ENCODE measurements around the gene ATG9A.

Gene ATG9A

DNA sequence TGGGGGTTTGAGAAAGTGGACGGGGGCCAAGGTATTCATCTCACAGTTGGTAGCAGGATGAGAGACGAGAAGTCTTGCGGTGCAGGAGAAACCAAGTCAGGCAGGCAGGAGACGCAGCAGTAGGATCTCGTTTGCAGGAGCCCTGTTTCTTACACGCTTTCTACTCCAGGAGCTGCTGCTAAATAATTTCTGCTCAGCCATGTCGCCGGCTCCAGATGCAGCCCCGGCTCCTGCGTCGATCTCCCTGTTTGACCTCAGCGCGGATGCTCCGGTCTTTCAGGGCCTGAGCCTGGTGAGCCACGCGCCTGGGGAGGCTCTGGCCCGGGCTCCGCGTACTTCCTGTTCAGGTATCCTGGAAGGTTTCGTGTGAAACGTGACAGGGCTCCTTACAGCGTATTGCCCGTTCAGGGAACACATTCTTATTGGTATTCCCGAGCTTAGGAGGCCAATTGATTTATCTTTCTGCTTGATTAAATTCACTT lies 664 bp upstream of the ATG9A start:
- TF ChIP-seq, protein P1, sequence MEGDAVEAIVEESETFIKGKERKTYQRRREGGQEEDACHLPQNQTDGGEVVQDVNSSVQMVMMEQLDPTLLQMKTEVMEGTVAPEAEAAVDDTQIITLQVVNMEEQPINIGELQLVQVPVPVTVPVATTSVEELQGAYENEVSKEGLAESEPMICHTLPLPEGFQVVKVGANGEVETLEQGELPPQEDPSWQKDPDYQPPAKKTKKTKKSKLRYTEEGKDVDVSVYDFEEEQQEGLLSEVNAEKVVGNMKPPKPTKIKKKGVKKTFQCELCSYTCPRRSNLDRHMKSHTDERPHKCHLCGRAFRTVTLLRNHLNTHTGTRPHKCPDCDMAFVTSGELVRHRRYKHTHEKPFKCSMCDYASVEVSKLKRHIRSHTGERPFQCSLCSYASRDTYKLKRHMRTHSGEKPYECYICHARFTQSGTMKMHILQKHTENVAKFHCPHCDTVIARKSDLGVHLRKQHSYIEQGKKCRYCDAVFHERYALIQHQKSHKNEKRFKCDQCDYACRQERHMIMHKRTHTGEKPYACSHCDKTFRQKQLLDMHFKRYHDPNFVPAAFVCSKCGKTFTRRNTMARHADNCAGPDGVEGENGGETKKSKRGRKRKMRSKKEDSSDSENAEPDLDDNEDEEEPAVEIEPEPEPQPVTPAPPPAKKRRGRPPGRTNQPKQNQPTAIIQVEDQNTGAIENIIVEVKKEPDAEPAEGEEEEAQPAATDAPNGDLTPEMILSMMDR (IDR thresholded peaks at IDR 0.05): no peak
- H3K9me3 ChIP-seq: no peaks in the 10 kb centered on the region
- peaks cover 36% of the 10 kb centered on the region for H3K36me3 ChIP-seq
- H3K27ac ChIP-seq: peak overlapping the region; percentile 97
- H3K27me3 ChIP-seq: no peaks in the 10 kb centered on the region
- peaks cover 57% of the 10 kb centered on the region in 2 experiments for H3K4me1 ChIP-seq (ENCODE audit: control insufficient read depth in 1 of 2, insufficient read depth in 1 of 2, low read depth in 1 of 2, low read length in 1 of 2)
- H3K4me3 ChIP-seq (ENCODE audit: low read depth in 1 of 2, low read length in 1 of 2): peak overlapping the region; percentile 83 to 97

GRCh38 chr2:219228911-219229304 lies 528 bp downstream of the ATG9A start:
- TF ChIP-seq, protein P1 (IDR thresholded peaks at IDR 0.05): no peak
- Histone ChIP-seq H3K27ac (peak overlapping the region; percentile 97), H3K4me3 (ENCODE audit: low read depth in 1 of 2, low read length in 1 of 2) (peak overlapping the region; percentile 83 to 97), H3K36me3 (peaks cover 36% of the 10 kb centered on the region), H3K27me3 (no peaks in the 10 kb centered on the region), H3K4me1 (ENCODE audit: control insufficient read depth in 1 of 2, insufficient read depth in 1 of 2, low read depth in 1 of 2, low read length in 1 of 2) (peaks cover 69% of the 10 kb centered on the region in 2 experiments), H3K9me3 (no peaks in the 10 kb centered on the region)

DNA sequence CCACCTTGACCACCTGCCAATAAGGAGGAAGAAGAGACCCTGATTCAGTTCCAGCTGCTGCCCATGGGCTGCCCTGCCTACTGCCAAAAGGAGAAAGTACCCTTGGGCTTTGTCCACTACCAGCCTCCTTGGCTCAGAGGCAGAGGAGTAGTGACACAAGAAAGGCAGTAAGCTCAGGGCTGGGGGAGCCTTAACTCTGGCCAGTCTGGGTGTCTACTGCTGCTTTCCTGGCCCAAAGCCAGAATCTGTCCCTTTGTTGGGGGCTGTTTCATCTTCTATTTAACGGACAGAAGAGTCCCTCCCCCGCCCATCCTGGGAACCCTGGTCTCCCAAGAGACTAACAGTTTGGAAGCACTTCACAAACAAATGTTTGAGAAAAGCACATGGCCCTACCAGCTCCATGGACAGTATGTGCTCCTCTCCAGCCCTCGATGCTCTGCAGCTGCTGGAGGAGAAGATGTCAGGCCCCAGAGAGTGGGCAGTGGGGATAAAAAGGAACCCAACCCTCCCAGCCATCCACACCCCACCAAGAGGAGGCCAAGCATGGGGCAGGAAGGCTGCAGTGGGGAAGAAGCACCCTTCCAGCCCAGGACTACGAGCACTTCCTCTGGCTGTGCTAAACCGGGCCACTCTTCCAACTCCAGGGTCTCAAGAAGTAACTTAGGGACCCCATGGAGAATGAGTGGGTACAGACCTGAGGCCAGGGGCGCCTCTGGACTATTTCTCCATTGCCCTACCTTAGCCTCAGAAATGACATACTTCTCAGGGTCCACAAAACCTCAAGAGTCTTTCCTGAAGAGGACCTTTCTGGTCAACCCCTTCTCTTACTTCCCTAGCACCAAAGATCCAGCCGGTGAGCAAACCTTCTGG lies 1.2 kb downstream of the ATG9A start:
- peaks cover 36% of the 10 kb centered on the region for H3K36me3 ChIP-seq
- H3K4me1 ChIP-seq (ENCODE audit: control insufficient read depth in 1 of 2, insufficient read depth in 1 of 2, low read depth in 1 of 2, low read length in 1 of 2): peaks cover 69 to 70% of the 10 kb centered on the region in 2 experiments
- H3K27ac ChIP-seq: peak overlapping the region; percentile 97
- no peaks in the 10 kb centered on the region for H3K9me3 ChIP-seq
- TF ChIP-seq, protein P1 (IDR thresholded peaks at IDR 0.05): no peak
- H3K4me3 ChIP-seq (ENCODE audit: low read depth in 1 of 2, low read length in 1 of 2): peak overlapping the region; percentile 83 to 97
- no peaks in the 10 kb centered on the region for H3K27me3 ChIP-seq

GRCh38 chr2:219225350-219225749 lies 4.1 kb downstream of the ATG9A start:
- Histone ChIP-seq H3K4me3 (ENCODE audit: low read depth in 1 of 2, low read length in 1 of 2) (peak overlapping the region; percentile 0 to 49), H3K27me3 (peaks cover 3% of the 10 kb centered on the region), H3K27ac (peak overlapping the region; percentile 83), H3K4me1 (ENCODE audit: control insufficient read depth in 1 of 2, insufficient read depth in 1 of 2, low read depth in 1 of 2, low read length in 1 of 2) (peaks cover 67 to 69% of the 10 kb centered on the region in 2 experiments), H3K36me3 (peaks cover 49% of the 10 kb centered on the region), H3K9me3 (no peaks in the 10 kb centered on the region)
- TF ChIP-seq, protein P1 (IDR thresholded peaks at IDR 0.05): no peak

- Histone ChIP-seq H3K27ac (no peak overlapping the region), H3K27me3 (peaks cover 15% of the 10 kb centered on the region), H3K36me3 (peaks cover 62% of the 10 kb centered on the region), H3K4me1 (ENCODE audit: control insufficient read depth in 1 of 2, insufficient read depth in 1 of 2, low read depth in 1 of 2, low read length in 1 of 2) (peaks cover 72 to 76% of the 10 kb centered on the region in 2 experiments), H3K9me3 (no peaks in the 10 kb centered on the region), H3K4me3 (ENCODE audit: low read depth in 1 of 2, low read length in 1 of 2) (peak overlapping the region in 1 of 2 experiments; percentile 49)
- TF ChIP-seq, protein P1 (IDR thresholded peaks at IDR 0.05): no peak
Measured at GRCh38 chr2:219223831-219224610, 5.4 kb downstream of the ATG9A start.
